ENCODE measurements around the gene TEX19. TPM values are rescaled to one million over a fixed set of nuclear protein-coding genes. Genes with fewer than 3 reads are reported as not detected.
A peak's percentile ranks its signal among the peaks of the same experiment; 100 is the strongest.

TEX19 gene
- total RNA-seq, 1 donor: under 0.01 TPM

- Histone ChIP-seq H3K4me1 (ENCODE audit: insufficient read depth, low read length) (peaks cover 27% of the 10 kb centered on the region), H3K4me2 (ENCODE audit: insufficient read depth, low read length) (no peak overlapping the region), H3K27me3 (ENCODE audit: insufficient read depth, low read length) (peaks cover 29% of the 10 kb centered on the region), H2AFZ (ENCODE audit: low read length) (no peak overlapping the region), H4K20me1 (ENCODE audit: insufficient read depth, low read length) (no peaks in the 10 kb centered on the region), H3K9me3 (ENCODE audit: low read depth, low read length) (no peaks in the 10 kb centered on the region), H3K79me2 (ENCODE audit: insufficient read depth, low read length) (no peaks in the 10 kb centered on the region), H3K4me3 (ENCODE audit: insufficient read depth, low read length) (no peak overlapping the region), H3K36me3 (ENCODE audit: insufficient read depth, low read length) (no peaks in the 10 kb centered on the region), H3K27ac (ENCODE audit: low read depth, low read length) (no peak overlapping the region)
- DNase-seq (ENCODE audit: insufficient read length, low spot score, missing footprints): peak; percentile 93
- TF ChIP-seq CTCF (IDR thresholded peaks at IDR 0.05; ENCODE audit: extremely low read depth, low read depth, low read length): no peak
Observed at GRCh38 chr17:82331345-82331939, 27.6 kb upstream of the TEX19 start.

- Histone ChIP-seq H3K4me2 (ENCODE audit: insufficient read depth, low read length) (peak overlapping the region; percentile 86), H3K4me1 (ENCODE audit: insufficient read depth, low read length) (peaks cover 27% of the 10 kb centered on the region), H4K20me1 (ENCODE audit: insufficient read depth, low read length) (no peaks in the 10 kb centered on the region), H2AFZ (ENCODE audit: low read length) (peak overlapping the region; percentile 47), H3K4me3 (ENCODE audit: insufficient read depth, low read length) (peak overlapping the region; percentile 72), H3K27me3 (ENCODE audit: insufficient read depth, low read length) (peaks cover 23% of the 10 kb centered on the region), H3K36me3 (ENCODE audit: insufficient read depth, low read length) (no peaks in the 10 kb centered on the region), H3K9me3 (ENCODE audit: low read depth, low read length) (no peaks in the 10 kb centered on the region), H3K79me2 (ENCODE audit: insufficient read depth, low read length) (no peaks in the 10 kb centered on the region), H3K27ac (ENCODE audit: low read depth, low read length) (no peak overlapping the region)
- DNase-seq (ENCODE audit: insufficient read length, low spot score, missing footprints): peak; percentile 97
- no peak for TF ChIP-seq CTCF (IDR thresholded peaks at IDR 0.05; ENCODE audit: extremely low read depth, low read depth, low read length)
Observed at GRCh38 chr17:82332669-82333278, 26.3 kb upstream of the TEX19 start.

- Histone ChIP-seq H2AFZ (ENCODE audit: low read length) (peak within 1 kb of the TSS; percentile 47), H3K4me3 (ENCODE audit: insufficient read depth, low read length) (peak within 1 kb of the TSS; percentile 72)
Observed at GRCh38 chr17:82333279-82334171, 25.5 kb upstream of the TEX19 start, which contains the start of gene SECTM1. Gene SECTM1 (minus strand): TSS chr17:82333766. CDS start chr17:82327240, 6,526 bp downstream.

More at GRCh38 chr17:82333279-82334171, 25.5 kb upstream of the TEX19 start, which contains the start of gene SECTM1:
- H3K9me3 ChIP-seq (ENCODE audit: low read depth, low read length): no peaks in the 10 kb centered on the region
- peak; percentile 97 for DNase-seq (ENCODE audit: insufficient read length, low spot score, missing footprints)
- peaks cover 23% of the 10 kb centered on the region for H3K27me3 ChIP-seq (ENCODE audit: insufficient read depth, low read length)
- H3K27ac ChIP-seq (ENCODE audit: low read depth, low read length): no peak within 1 kb of the TSS
- TF ChIP-seq CTCF (IDR thresholded peaks at IDR 0.05; ENCODE audit: extremely low read depth, low read depth, low read length): no peak
- H4K20me1 ChIP-seq (ENCODE audit: insufficient read depth, low read length): no peaks in the 10 kb centered on the region
- H3K36me3 ChIP-seq (ENCODE audit: insufficient read depth, low read length): no peaks in the 10 kb centered on the region
- peaks cover 27% of the 10 kb centered on the region for H3K4me1 ChIP-seq (ENCODE audit: insufficient read depth, low read length)
- H3K79me2 ChIP-seq (ENCODE audit: insufficient read depth, low read length): no peaks in the 10 kb centered on the region
- peak within 1 kb of the TSS; percentile 86 for H3K4me2 ChIP-seq (ENCODE audit: insufficient read depth, low read length)

Data from osteoblast (primary cell).